ENCODE data around the gene ELAVL3.

The ELAVL3 gene

GRCh38 chr19:11405846-11406643 is 74.8 kb downstream of the ELAVL3 start:
- FAIRE-seq = no peak

- no peak for FAIRE-seq
Observed at GRCh38 chr19:11404588-11405222, 76.1 kb downstream of the ELAVL3 start.

- no peak for FAIRE-seq
Observed at GRCh38 chr19:11401808-11402543, 78.9 kb downstream of the ELAVL3 start.
